A549 (cell line): ENCODE measurements around the gene UBE2N. TPM values are rescaled to one million over a fixed set of nuclear protein-coding genes. Genes with fewer than 3 reads are reported as not detected.
A peak's percentile ranks its signal among the peaks of the same experiment; 100 is the strongest.

Experiments used
- ATAC-seq, 2 experiments: fragments of 200-7000 bp in 1 of 2; fragments of >200 bp in 1 of 2; cut with Nextera tagmentation in 1 of 2; cut with Tn5 transposase in 1 of 2; 3 replicates each; pipeline versions ENCODE4 v1.8.0 to v1.9.1; 2018 to 2020; ENCODE audit warnings: mild to moderate bottlenecking in 1 of 2, moderate library complexity in 1 of 2
- CTCF ChIA-PET: fragments of 300-600 bp; sonication (Branson Sonifier 250); formaldehyde crosslinking; extraction: SDS; loops from one replicate; lab custom pipeline; 2021; ENCODE audit warnings: antibody characterized with exemption, inconsistent platforms; lab: Yijun Ruan, JAX
- POLR2A ChIA-PET: fragments of 350-600 bp; formaldehyde crosslinking; extraction: SDS; loops from one replicate; lab custom pipeline; 2021; ENCODE audit warnings: antibody characterized with exemption, inconsistent platforms; lab: Yijun Ruan, JAX
- DNase-seq, 2 experiments: peaks; one replicate each; pipeline versions ENCODE4 v3.0.0 to v3.0.0-alpha.2; 2011 to 2016; ENCODE audit warnings: low read depth in 1 of 2, low spot score in 1 of 2
- FAIRE-seq: peaks from 2 replicates; lab custom pipeline; 2011; peaks lifted over from hg19 to GRCh38; lab: Jason Lieb, UNC
- H3K27ac ChIP-seq, 2 experiments: fragments of >200 bp; sonication (Bioruptor Twin); formaldehyde crosslinking; 3 replicates each; pipeline ENCODE4 v1.5.1; 2016 to 2017
- H3K4me1 ChIP-seq: fragments of >200 bp; sonication (Bioruptor Twin); formaldehyde crosslinking; 3 replicates; pipeline ENCODE4 v1.6.1; 2016
- H3K4me2 ChIP-seq: fragments of >200 bp; sonication (Bioruptor Twin); formaldehyde crosslinking; 3 replicates; pipeline ENCODE4 v1.6.1; 2016
- H3K4me3 ChIP-seq: fragments of >200 bp; sonication (Bioruptor Twin); formaldehyde crosslinking; 3 replicates; pipeline ENCODE4 v1.5.1; 2016
- H3K9me3 ChIP-seq: fragments of >200 bp; sonication (Bioruptor Twin); formaldehyde crosslinking; 3 replicates; pipeline ENCODE4 v1.6.1; 2016
- BHLHE40 ChIP-seq: IDR thresholded peaks from 2 replicates; pipeline ENCODE4 v1.6.1; 2012; ENCODE audit warnings: low read depth, low read length, inconsistent platforms
- CBX2 ChIP-seq: fragments of 200-600 bp; sonication (generic); IDR thresholded peaks from 2 replicates; pipeline ENCODE4 v1.6.1; 2016; ENCODE audit warnings: low read depth, mild to moderate bottlenecking, borderline replicate concordance
- CEBPB ChIP-seq, 2 experiments: fragments of >200 bp in 1 of 2; sonication (Bioruptor Twin) in 1 of 2; formaldehyde crosslinking in 1 of 2; IDR thresholded peaks; 2 replicates each; pipeline ENCODE4 v1.6.1; 2012 to 2016
- EHF ChIP-seq: fragments of 250-450 bp; sonication (Bioruptor Pico); IDR thresholded peaks from 2 replicates; pipeline ENCODE4 v1.5.0; 2020; ENCODE audit warnings: mild to moderate bottlenecking
- EHMT2 ChIP-seq: fragments of 200-600 bp; sonication (generic); IDR thresholded peaks from 2 replicates; pipeline ENCODE4 v1.6.1; 2016; ENCODE audit warnings: antibody characterized with exemption, low read depth, mild to moderate bottlenecking, moderate library complexity
- FOSL2 ChIP-seq, 2 experiments: fragments of 450-650 bp in 1 of 2; fragments of >200 bp in 1 of 2; sonication (Bioruptor Twin) in 1 of 2; formaldehyde crosslinking; IDR thresholded peaks; 2 replicates each; pipeline versions ENCODE4 v1.5.0 to v1.6.1; 2016 to 2020; ENCODE audit warnings: mild to moderate bottlenecking in 1 of 2, moderate library complexity in 1 of 2
- FOXS1 ChIP-seq: fragments of 250-450 bp; sonication (Bioruptor Pico); IDR thresholded peaks from 2 replicates; pipeline ENCODE4 v1.5.0; 2020; ENCODE audit warnings: mild to moderate bottlenecking, moderate library complexity
- GATA3 ChIP-seq: IDR thresholded peaks from 2 replicates; pipeline ENCODE4 v1.6.1; 2012; ENCODE audit warnings: borderline replicate concordance
- JUN ChIP-seq, 2 experiments: fragments of >200 bp; sonication (Bioruptor Twin); formaldehyde crosslinking; IDR thresholded peaks; 2 replicates in 1 of 2; 3 replicates in 1 of 2; pipeline ENCODE4 v1.6.1; 2016 to 2017
- KDM5A ChIP-seq: fragments of 200-600 bp; sonication (generic); IDR thresholded peaks from 2 replicates; pipeline ENCODE4 v1.6.1; 2016; ENCODE audit warnings: antibody characterized with exemption, mild to moderate bottlenecking
- MAZ ChIP-seq: fragments of 150-350 bp; IDR thresholded peaks from 2 replicates; pipeline ENCODE4 v1.6.1; 2014; ENCODE audit warnings: antibody characterized with exemption, low read depth, low read length, borderline replicate concordance
- MYC ChIP-seq: IDR thresholded peaks from 2 replicates; pipeline ENCODE4 v1.6.1; 2012; ENCODE audit warnings: mild to moderate bottlenecking, inconsistent platforms, low read length, improper control_type of control experiment, borderline replicate concordance
- NR3C1 ChIP-seq: fragments of >200 bp; sonication (Bioruptor Twin); formaldehyde crosslinking; IDR thresholded peaks from 3 replicates; pipeline ENCODE4 v1.6.1; 2017
- RAD21 ChIP-seq, 2 experiments: fragments of >200 bp in 1 of 2; sonication (Bioruptor Twin) in 1 of 2; formaldehyde crosslinking in 1 of 2; IDR thresholded peaks in 1 of 2; conservative IDR thresholded peaks in 1 of 2; 2 replicates in 1 of 2; 3 replicates in 1 of 2; pipeline ENCODE4 v1.6.1; 2012 to 2018; ENCODE audit warnings: inconsistent platforms in 1 of 2
- RFX5 ChIP-seq: fragments of 450-650 bp; IDR thresholded peaks from 2 replicates; pipeline ENCODE4 v1.7.1; 2014; ENCODE audit warnings: antibody characterized with exemption, mild to moderate bottlenecking, moderate library complexity
- RNF2 ChIP-seq: fragments of 200-600 bp; sonication (generic); IDR thresholded peaks from 2 replicates; pipeline ENCODE4 v1.6.1; 2016; ENCODE audit warnings: low read depth, mild to moderate bottlenecking, antibody characterized with exemption, moderate library complexity, borderline replicate concordance
- SMC3 ChIP-seq: fragments of >200 bp; sonication (Bioruptor Twin); formaldehyde crosslinking; IDR thresholded peaks from 3 replicates; pipeline ENCODE4 v1.6.1; 2018; ENCODE audit warnings: inconsistent platforms
- TFCP2L1 ChIP-seq: fragments of 250-450 bp; sonication (Bioruptor Pico); IDR thresholded peaks from 2 replicates; pipeline ENCODE4 v1.5.0; 2021; ENCODE audit warnings: mild to moderate bottlenecking
- TP53 ChIP-seq: fragments of 250-450 bp; sonication (Bioruptor Pico); IDR thresholded peaks from 2 replicates; pipeline ENCODE4 v1.5.0; 2021; ENCODE audit warnings: mild to moderate bottlenecking, moderate library complexity
- WGBS: methylation state at CpG from one replicate; pipeline ENCODE4 v1.1.6; 2017; ENCODE audit errors: missing lambda C conversion rate; 5-methylcytosine and 5-hydroxymethylcytosine counted together
- polyA plus RNA-seq, 4 experiments: library from polyadenylated mRNA; depleted of rRNA in 3 of 4; stranded (reverse); fragments of >200 nt; fragmentation: RNase III in 1 of 4; extraction: RNeasy Plus Mini Kit Qiagen cat#74134 plus additional on column Dnase treatment in 1 of 4; gene quantifications; 2 replicates in 3 of 4; 3 replicates in 1 of 4; pipeline ENCODE4 v1.2.3, GENCODE V29; 2011 to 2017
- TF ChIP-seq, protein P1 (sequence below): IDR thresholded peaks from 2 replicates; pipeline ENCODE4 v1.6.1; 2012
- TF ChIP-seq, protein P2 (sequence below): IDR thresholded peaks from 2 replicates; pipeline ENCODE4 v1.6.1; 2012
- TF ChIP-seq, protein P3 (sequence below): fragments of >200 bp; sonication (Bioruptor Twin); formaldehyde crosslinking; IDR thresholded peaks from 3 replicates; pipeline ENCODE4 v1.5.1; 2016

Gene UBE2N
- polyA plus RNA-seq, 2 of the 4 experiments (the other 2 are of a cell fraction) = 160 to 168 TPM

DNA sequence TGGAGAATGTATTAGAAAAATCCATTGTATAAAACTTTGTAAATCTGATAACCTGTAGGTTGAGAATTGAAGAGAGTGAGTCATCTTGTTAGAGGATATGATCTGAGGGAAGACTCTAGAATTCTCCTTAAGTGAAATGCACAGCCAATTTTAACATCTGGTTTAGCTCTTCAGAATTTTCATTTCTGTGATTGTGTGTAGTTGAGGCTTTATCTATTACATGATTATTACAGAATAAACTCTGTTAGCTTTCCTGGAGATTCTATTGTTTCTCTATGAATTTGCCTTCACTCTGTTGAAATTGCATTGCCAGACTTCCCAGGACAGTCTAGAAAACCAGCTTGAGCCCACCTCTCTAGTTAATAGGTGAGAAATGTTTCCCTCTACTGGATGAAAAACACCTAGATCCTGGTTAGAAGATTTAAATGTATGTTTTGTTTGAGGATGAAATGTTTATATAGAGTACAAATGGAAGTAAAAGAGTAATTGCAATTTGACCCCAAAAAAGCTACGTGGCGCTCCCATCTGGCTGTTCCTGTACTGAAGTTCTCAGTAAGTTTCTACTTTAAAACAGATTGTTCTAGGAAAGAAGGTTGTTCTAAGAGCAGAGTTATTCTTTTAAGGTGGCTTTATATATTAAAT, 61.1 kb downstream of the UBE2N start:
- peaks cover 32% of the 10 kb centered on the region for H3K4me1 ChIP-seq
- H3K4me3 ChIP-seq = peak overlapping the region; percentile 64; the same call in 1 of the 3 replicates
- POLR2A ChIA-PET = interaction anchor here (1.6 kb wide), 1 partner anchor 393 kb away, joined by 3 read pairs; no protein-coding TSS in a partner anchor
- H3K9me3 ChIP-seq = no peaks in the 10 kb centered on the region
- 80% methylated on average over 2 of the region's 2 CpGs for WGBS
- FAIRE-seq = no peak
- no peak for ATAC-seq
- peak overlapping the region; percentile 91 for H3K4me2 ChIP-seq
- peak in 1 of 2 experiments; percentile 40 for DNase-seq
- no peak overlapping the region for H3K27ac ChIP-seq
- CTCF ChIA-PET = interaction anchor here (0.5 to 8.6 kb wide), 12 partner anchors 16 to 1394 kb away, joined by 3 to 67 read pairs (median 4); no protein-coding TSS in a partner anchor
- TF ChIP-seq BHLHE40 (no peak), KDM5A (no peak), RNF2 (no peak), MAZ (no peak), NR3C1 (no peak), EHMT2 (no peak), CBX2 (no peak), SMC3 (peak; percentile 57), RAD21 (conservative IDR thresholded peaks at IDR 0.05 in 1 of 2, IDR thresholded peaks at IDR 0.05 in 1 of 2) (peak; percentile 58 to 59), FOSL2 (IDR thresholded peaks at IDR 0.05) (no peak), FOSL2 (CRISPR knock-in tag; IDR thresholded peaks at IDR 0.05) (peak; percentile 29; the same call in 1 of the 2 replicates)
- TF ChIP-seq, protein P1, sequence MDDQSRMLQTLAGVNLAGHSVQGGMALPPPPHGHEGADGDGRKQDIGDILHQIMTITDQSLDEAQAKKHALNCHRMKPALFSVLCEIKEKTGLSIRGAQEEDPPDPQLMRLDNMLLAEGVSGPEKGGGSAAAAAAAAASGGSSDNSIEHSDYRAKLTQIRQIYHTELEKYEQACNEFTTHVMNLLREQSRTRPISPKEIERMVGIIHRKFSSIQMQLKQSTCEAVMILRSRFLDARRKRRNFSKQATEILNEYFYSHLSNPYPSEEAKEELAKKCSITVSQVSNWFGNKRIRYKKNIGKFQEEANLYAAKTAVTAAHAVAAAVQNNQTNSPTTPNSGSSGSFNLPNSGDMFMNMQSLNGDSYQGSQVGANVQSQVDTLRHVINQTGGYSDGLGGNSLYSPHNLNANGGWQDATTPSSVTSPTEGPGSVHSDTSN = no peak
- TF ChIP-seq, protein P2, sequence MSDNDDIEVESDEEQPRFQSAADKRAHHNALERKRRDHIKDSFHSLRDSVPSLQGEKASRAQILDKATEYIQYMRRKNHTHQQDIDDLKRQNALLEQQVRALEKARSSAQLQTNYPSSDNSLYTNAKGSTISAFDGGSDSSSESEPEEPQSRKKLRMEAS = no peak
- TF ChIP-seq, protein P3, sequence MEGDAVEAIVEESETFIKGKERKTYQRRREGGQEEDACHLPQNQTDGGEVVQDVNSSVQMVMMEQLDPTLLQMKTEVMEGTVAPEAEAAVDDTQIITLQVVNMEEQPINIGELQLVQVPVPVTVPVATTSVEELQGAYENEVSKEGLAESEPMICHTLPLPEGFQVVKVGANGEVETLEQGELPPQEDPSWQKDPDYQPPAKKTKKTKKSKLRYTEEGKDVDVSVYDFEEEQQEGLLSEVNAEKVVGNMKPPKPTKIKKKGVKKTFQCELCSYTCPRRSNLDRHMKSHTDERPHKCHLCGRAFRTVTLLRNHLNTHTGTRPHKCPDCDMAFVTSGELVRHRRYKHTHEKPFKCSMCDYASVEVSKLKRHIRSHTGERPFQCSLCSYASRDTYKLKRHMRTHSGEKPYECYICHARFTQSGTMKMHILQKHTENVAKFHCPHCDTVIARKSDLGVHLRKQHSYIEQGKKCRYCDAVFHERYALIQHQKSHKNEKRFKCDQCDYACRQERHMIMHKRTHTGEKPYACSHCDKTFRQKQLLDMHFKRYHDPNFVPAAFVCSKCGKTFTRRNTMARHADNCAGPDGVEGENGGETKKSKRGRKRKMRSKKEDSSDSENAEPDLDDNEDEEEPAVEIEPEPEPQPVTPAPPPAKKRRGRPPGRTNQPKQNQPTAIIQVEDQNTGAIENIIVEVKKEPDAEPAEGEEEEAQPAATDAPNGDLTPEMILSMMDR = peak; percentile 45
- TF ChIP-seq, all 56 proteins: peak for 4

GRCh38 chr12:93379981-93380361, 61.8 kb downstream of the UBE2N start:
- Histone ChIP-seq H3K27ac (peak overlapping the region in 1 of 2 experiments; percentile 97; a peak in 2 of 6 replicates), H3K9me3 (no peaks in the 10 kb centered on the region), H3K4me2 (peak overlapping the region; percentile 91)
- ChIA-PET POLR2A (interaction anchor here (1.6 kb wide), 1 partner anchor 393 kb away, joined by 3 read pairs; no protein-coding TSS in a partner anchor), CTCF (interaction anchor here (1.0 to 6.1 kb wide), 6 partner anchors 242 to 427 kb away, joined by 3 to 67 read pairs (median 4); no protein-coding TSS in a partner anchor)
- no peak for DNase-seq
- no peak for TF ChIP-seq CEBPB (IDR thresholded peaks at IDR 0.05)
- no peak for TF ChIP-seq TFCP2L1 (CRISPR knock-in tag)
- TF ChIP-seq FOXS1 = no peak
- no peak for TF ChIP-seq MYC
- no peak for TF ChIP-seq NR3C1
- TF ChIP-seq MAZ = no peak
- TF ChIP-seq JUN (IDR thresholded peaks at IDR 0.05) = no peak
- TF ChIP-seq RFX5 = no peak
- TF ChIP-seq GATA3 = no peak
- TF ChIP-seq TP53 (CRISPR knock-in tag) = no peak
- no peak for TF ChIP-seq EHF (CRISPR knock-in tag)
- TF ChIP-seq SMC3 = no peak
- TF ChIP-seq, all 56 proteins: peak for 0
- peak overlapping the region; percentile 64 for H3K4me3 ChIP-seq
- peaks cover 32% of the 10 kb centered on the region for H3K4me1 ChIP-seq
- FAIRE-seq (no peak), ATAC-seq (no peak)
